Measurements from ENCODE around the gene CDCA4.
A peak's percentile ranks its signal among the peaks of the same experiment; 100 is the strongest.
"Not testable (repeated sequence)": the region's sequence is repeated elsewhere in the genome, so short reads cannot be mapped to it uniquely, and the experiment has no call there.

Gene CDCA4

GRCh38 chr14:105041841-105042765 is 21.2 kb upstream of the CDCA4 start:
- Histone ChIP-seq H3K27me3 (ENCODE audit: control insufficient read depth, insufficient read depth, low read length) (no peaks in the 10 kb centered on the region), H3K27ac (ENCODE audit: low read depth, low read length) (no peak overlapping the region), H3K4me1 (ENCODE audit: control insufficient read depth, insufficient read depth, low read length) (peaks cover 2% of the 10 kb centered on the region), H3K4me3 (ENCODE audit: low read length) (no peak overlapping the region), H3K9ac (ENCODE audit: low read length) (no peak overlapping the region), H3K36me3 (ENCODE audit: control insufficient read depth, insufficient read depth, low read length) (no peaks in the 10 kb centered on the region)

- no peak overlapping the region for H3K27ac ChIP-seq (ENCODE audit: low read depth, low read length)
Measured at GRCh38 chr14:105039458-105040205, 18.7 kb upstream of the CDCA4 start.

GRCh38 chr14:105035616-105036015 is 14.7 kb upstream of the CDCA4 start:
- not testable (repeated sequence) for H3K27ac ChIP-seq (ENCODE audit: low read depth, low read length); H3K36me3 ChIP-seq (ENCODE audit: control insufficient read depth, insufficient read depth, low read length); H3K27me3 ChIP-seq (ENCODE audit: control insufficient read depth, insufficient read depth, low read length); H3K4me3 ChIP-seq (ENCODE audit: low read length); H3K9ac ChIP-seq (ENCODE audit: low read length); H3K4me1 ChIP-seq (ENCODE audit: control insufficient read depth, insufficient read depth, low read length)

More at GRCh38 chr14:105039458-105040205, 18.7 kb upstream of the CDCA4 start:
- H3K4me1 ChIP-seq (ENCODE audit: control insufficient read depth, insufficient read depth, low read length), result no peaks in the 10 kb centered on the region
- H3K27me3 ChIP-seq (ENCODE audit: control insufficient read depth, insufficient read depth, low read length), result no peaks in the 10 kb centered on the region
- no peak overlapping the region for H3K4me3 ChIP-seq (ENCODE audit: low read length)
- no peaks in the 10 kb centered on the region for H3K36me3 ChIP-seq (ENCODE audit: control insufficient read depth, insufficient read depth, low read length)
- H3K9ac ChIP-seq (ENCODE audit: low read length), result no peak overlapping the region

- Histone ChIP-seq H3K4me3 (ENCODE audit: low read length) (no peak overlapping the region), H3K9ac (ENCODE audit: low read length) (no peak overlapping the region), H3K36me3 (ENCODE audit: control insufficient read depth, insufficient read depth, low read length) (no peaks in the 10 kb centered on the region), H3K4me1 (ENCODE audit: control insufficient read depth, insufficient read depth, low read length) (no peaks in the 10 kb centered on the region), H3K27me3 (ENCODE audit: control insufficient read depth, insufficient read depth, low read length) (no peaks in the 10 kb centered on the region), H3K27ac (ENCODE audit: low read depth, low read length) (no peak overlapping the region)
Measured at GRCh38 chr14:105034315-105035039, 13.6 kb upstream of the CDCA4 start.

- H3K9ac ChIP-seq (ENCODE audit: low read length), result peak overlapping the region; percentile 41
Measured at GRCh38 chr14:105033412-105033900, 12.6 kb upstream of the CDCA4 start.

GRCh38 chr14:105032451-105032901 is 11.6 kb upstream of the CDCA4 start:
- H3K9ac ChIP-seq (ENCODE audit: low read length); H3K4me3 ChIP-seq (ENCODE audit: low read length); H3K27me3 ChIP-seq (ENCODE audit: control insufficient read depth, insufficient read depth, low read length); H3K27ac ChIP-seq (ENCODE audit: low read depth, low read length); H3K36me3 ChIP-seq (ENCODE audit: control insufficient read depth, insufficient read depth, low read length); H3K4me1 ChIP-seq (ENCODE audit: control insufficient read depth, insufficient read depth, low read length): not testable (repeated sequence)

More at GRCh38 chr14:105033412-105033900, 12.6 kb upstream of the CDCA4 start:
- not testable (repeated sequence) for H3K4me1 ChIP-seq (ENCODE audit: control insufficient read depth, insufficient read depth, low read length); H3K27ac ChIP-seq (ENCODE audit: low read depth, low read length); H3K27me3 ChIP-seq (ENCODE audit: control insufficient read depth, insufficient read depth, low read length); H3K36me3 ChIP-seq (ENCODE audit: control insufficient read depth, insufficient read depth, low read length)
- H3K4me3 ChIP-seq (ENCODE audit: low read length), result peak overlapping the region; percentile 47

- no peak overlapping the region for H3K9ac ChIP-seq (ENCODE audit: low read length)
- H3K4me1 ChIP-seq (ENCODE audit: control insufficient read depth, insufficient read depth, low read length), result no peaks in the 10 kb centered on the region
- H3K27me3 ChIP-seq (ENCODE audit: control insufficient read depth, insufficient read depth, low read length), result no peaks in the 10 kb centered on the region
- no peaks in the 10 kb centered on the region for H3K36me3 ChIP-seq (ENCODE audit: control insufficient read depth, insufficient read depth, low read length)
- H3K4me3 ChIP-seq (ENCODE audit: low read length), result no peak overlapping the region
- no peak overlapping the region for H3K27ac ChIP-seq (ENCODE audit: low read depth, low read length)
Measured at GRCh38 chr14:105030836-105031396, 10.0 kb upstream of the CDCA4 start.

GRCh38 chr14:105030194-105030593 is 9.3 kb upstream of the CDCA4 start:
- no peak overlapping the region for H3K27ac ChIP-seq (ENCODE audit: low read depth, low read length)
- no peaks in the 10 kb centered on the region for H3K27me3 ChIP-seq (ENCODE audit: control insufficient read depth, insufficient read depth, low read length)
- H3K4me1 ChIP-seq (ENCODE audit: control insufficient read depth, insufficient read depth, low read length), result no peaks in the 10 kb centered on the region
- H3K4me3 ChIP-seq (ENCODE audit: low read length), result no peak overlapping the region
- no peak overlapping the region for H3K9ac ChIP-seq (ENCODE audit: low read length)
- no peaks in the 10 kb centered on the region for H3K36me3 ChIP-seq (ENCODE audit: control insufficient read depth, insufficient read depth, low read length)

- no peaks in the 10 kb centered on the region for H3K27me3 ChIP-seq (ENCODE audit: control insufficient read depth, insufficient read depth, low read length)
- no peaks in the 10 kb centered on the region for H3K36me3 ChIP-seq (ENCODE audit: control insufficient read depth, insufficient read depth, low read length)
- H3K9ac ChIP-seq (ENCODE audit: low read length), result no peak overlapping the region
- no peak overlapping the region for H3K4me3 ChIP-seq (ENCODE audit: low read length)
- H3K27ac ChIP-seq (ENCODE audit: low read depth, low read length), result no peak overlapping the region
- H3K4me1 ChIP-seq (ENCODE audit: control insufficient read depth, insufficient read depth, low read length), result no peaks in the 10 kb centered on the region
Measured at GRCh38 chr14:105029402-105029801, 8.5 kb upstream of the CDCA4 start.

- Histone ChIP-seq H3K9ac (ENCODE audit: low read length) (no peak overlapping the region), H3K27me3 (ENCODE audit: control insufficient read depth, insufficient read depth, low read length) (no peaks in the 10 kb centered on the region), H3K36me3 (ENCODE audit: control insufficient read depth, insufficient read depth, low read length) (no peaks in the 10 kb centered on the region), H3K4me1 (ENCODE audit: control insufficient read depth, insufficient read depth, low read length) (no peaks in the 10 kb centered on the region), H3K27ac (ENCODE audit: low read depth, low read length) (no peak overlapping the region), H3K4me3 (ENCODE audit: low read length) (no peak overlapping the region)
Measured at GRCh38 chr14:105028251-105028927, 7.5 kb upstream of the CDCA4 start.

- H3K27me3 ChIP-seq (ENCODE audit: control insufficient read depth, insufficient read depth, low read length); H3K4me3 ChIP-seq (ENCODE audit: low read length); H3K4me1 ChIP-seq (ENCODE audit: control insufficient read depth, insufficient read depth, low read length); H3K9ac ChIP-seq (ENCODE audit: low read length); H3K27ac ChIP-seq (ENCODE audit: low read depth, low read length); H3K36me3 ChIP-seq (ENCODE audit: control insufficient read depth, insufficient read depth, low read length): not testable (repeated sequence)
Measured at GRCh38 chr14:105027718-105028117, 6.8 kb upstream of the CDCA4 start.

Data from rectal smooth muscle tissue (tissue), 1 donor.